Sigmoid colon (tissue), 4 donors: ENCODE measurements around the gene RER1.

Experiments
- CTCF ChIP-seq, 4 experiments: fragments of 450-650 bp in 3 of 4; fragments of 200-600 bp in 1 of 4; IDR thresholded peaks; one replicate each; pipeline ENCODE4 v1.5.1; 2016 to 2019; ENCODE audit warnings: antibody characterized with exemption in 4 of 4, mild to moderate bottlenecking in 3 of 4, moderate library complexity in 2 of 4
- POLR2A ChIP-seq, 2 donors: fragments of 450-650 bp; IDR thresholded peaks; one replicate each; pipeline ENCODE4 v1.6.1; 2016; ENCODE audit warnings: antibody characterized with exemption in 2 of 2, mild to moderate bottlenecking in 2 of 2, moderate library complexity in 2 of 2
- POLR2AphosphoS5 ChIP-seq, 4 donors: sonication (generic); formaldehyde crosslinking; IDR thresholded peaks; one replicate each; pipeline ENCODE4 v1.6.1; 2017; ENCODE audit warnings: antibody characterized with exemption in 4 of 4

- TF ChIP-seq CTCF (IDR thresholded peaks at IDR 0.05) = no peak
- no peak for TF ChIP-seq POLR2A (IDR thresholded peaks at IDR 0.05)
- no peak for TF ChIP-seq POLR2AphosphoS5 (IDR thresholded peaks at IDR 0.05)
These were observed 46.0 kb downstream of the RER1 start for GRCh38 chr1:2437617-2438016.
